NB4 (cell line): ENCODE measurements around the gene TAB2.

Experiments used
- MYC ChIP-seq: IDR thresholded peaks from 2 replicates; pipeline ENCODE4 v1.6.1; 2011; ENCODE audit warnings: low read depth, low read length
- POLR2A ChIP-seq: IDR thresholded peaks from 2 replicates; pipeline ENCODE4 v1.6.1; 2011; ENCODE audit warnings: mild to moderate bottlenecking; ENCODE audit not compliant: insufficient read length; ENCODE audit errors: extremely low read depth
- TF ChIP-seq, protein P1 (sequence below): IDR thresholded peaks from one replicate; pipeline ENCODE4 v1.5.1; 2012; ENCODE audit warnings: low read depth, low read length

GRCh38 chr6:149268768-149269167 is 48.7 kb upstream of the TAB2 start:
- TF ChIP-seq, protein P1, sequence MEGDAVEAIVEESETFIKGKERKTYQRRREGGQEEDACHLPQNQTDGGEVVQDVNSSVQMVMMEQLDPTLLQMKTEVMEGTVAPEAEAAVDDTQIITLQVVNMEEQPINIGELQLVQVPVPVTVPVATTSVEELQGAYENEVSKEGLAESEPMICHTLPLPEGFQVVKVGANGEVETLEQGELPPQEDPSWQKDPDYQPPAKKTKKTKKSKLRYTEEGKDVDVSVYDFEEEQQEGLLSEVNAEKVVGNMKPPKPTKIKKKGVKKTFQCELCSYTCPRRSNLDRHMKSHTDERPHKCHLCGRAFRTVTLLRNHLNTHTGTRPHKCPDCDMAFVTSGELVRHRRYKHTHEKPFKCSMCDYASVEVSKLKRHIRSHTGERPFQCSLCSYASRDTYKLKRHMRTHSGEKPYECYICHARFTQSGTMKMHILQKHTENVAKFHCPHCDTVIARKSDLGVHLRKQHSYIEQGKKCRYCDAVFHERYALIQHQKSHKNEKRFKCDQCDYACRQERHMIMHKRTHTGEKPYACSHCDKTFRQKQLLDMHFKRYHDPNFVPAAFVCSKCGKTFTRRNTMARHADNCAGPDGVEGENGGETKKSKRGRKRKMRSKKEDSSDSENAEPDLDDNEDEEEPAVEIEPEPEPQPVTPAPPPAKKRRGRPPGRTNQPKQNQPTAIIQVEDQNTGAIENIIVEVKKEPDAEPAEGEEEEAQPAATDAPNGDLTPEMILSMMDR = no peak
- TF ChIP-seq POLR2A = no peak
- no peak for TF ChIP-seq MYC
